Stimulated activated naive CD8-positive, alpha-beta T cell treated with anti-CD3 and anti-CD28 coated beads, Interleukin-15, Interleukin-2, amounts not matched to agents 100 U/mL and 50 U/mL, for 24 hours (primary cell): Measurements from ENCODE around the gene PGM2.

Experiments
- ATAC-seq: fragments of 150-1000 bp; cut with Tn5 transposase; one replicate; pipeline ENCODE4 v1.10.0; 2021
- DNase-seq: peaks from one replicate; pipeline ENCODE4 v3.0.0; 2021

Gene PGM2

GRCh38 chr4:37862961-37863360, 36.5 kb downstream of the PGM2 start:
- no peak for ATAC-seq
- no peak for DNase-seq

- no peak for ATAC-seq
- no peak for DNase-seq
Measured at GRCh38 chr4:37864786-37865185, 38.3 kb downstream of the PGM2 start.

GRCh38 chr4:37865450-37865849, 39.0 kb downstream of the PGM2 start:
- DNase-seq (no peak), ATAC-seq (no peak)

GRCh38 chr4:37867102-37867501, 40.6 kb downstream of the PGM2 start:
- ATAC-seq (no peak), DNase-seq (no peak)

- ATAC-seq (no peak), DNase-seq (no peak)
Measured at GRCh38 chr4:37868238-37868637, 41.8 kb downstream of the PGM2 start.

- ATAC-seq (no peak), DNase-seq (no peak)
Measured at GRCh38 chr4:37872310-37872988, 46.0 kb downstream of the PGM2 start.

GRCh38 chr4:37873386-37873785, 46.9 kb downstream of the PGM2 start:
- DNase-seq (no peak), ATAC-seq (peak; percentile 81)

GRCh38 chr4:37876156-37876555, 49.7 kb downstream of the PGM2 start:
- no peak for ATAC-seq
- DNase-seq = no peak

- ATAC-seq (no peak), DNase-seq (no peak)
Measured at GRCh38 chr4:37879365-37879764, 52.9 kb downstream of the PGM2 start.

GRCh38 chr4:37881811-37882210, 55.3 kb downstream of the PGM2 start:
- ATAC-seq (no peak), DNase-seq (no peak)

GRCh38 chr4:37882665-37883296, 56.3 kb downstream of the PGM2 start:
- DNase-seq (no peak), ATAC-seq (no peak)

GRCh38 chr4:37884855-37885487, 58.5 kb downstream of the PGM2 start:
- no peak for DNase-seq
- ATAC-seq = peak; percentile 69

- ATAC-seq (no peak), DNase-seq (no peak)
Measured at GRCh38 chr4:37885496-37885895, 59.0 kb downstream of the PGM2 start.

- DNase-seq (peak; percentile 53), ATAC-seq (peak; percentile 12)
Measured at GRCh38 chr4:37889849-37890800, 63.6 kb downstream of the PGM2 start.

- peak; percentile 14 for ATAC-seq
Measured at GRCh38 chr4:37890801-37891259, 64.3 kb downstream of the PGM2 start, which contains the start of gene TBC1D1. Gene TBC1D1, plus strand, starts transcription at chr4:37891084. Its CDS starts 11,012 bp downstream, at chr4:37902096.

GRCh38 chr4:37891260-37892159, 65.0 kb downstream of the PGM2 start:
- ATAC-seq (peak; percentile 74), DNase-seq (peak; percentile 68)

More at GRCh38 chr4:37890801-37891259, 64.3 kb downstream of the PGM2 start, which contains the start of gene TBC1D1:
- DNase-seq = peak; percentile 64

GRCh38 chr4:37892641-37893040, 66.2 kb downstream of the PGM2 start:
- DNase-seq = peak; percentile 67

GRCh38 chr4:37893164-37893563, 66.7 kb downstream of the PGM2 start:
- ATAC-seq (no peak), DNase-seq (no peak)

More at GRCh38 chr4:37892641-37893040, 66.2 kb downstream of the PGM2 start:
- ATAC-seq = peak; percentile 68

GRCh38 chr4:37895271-37895670, 68.8 kb downstream of the PGM2 start:
- no peak for DNase-seq
- no peak for ATAC-seq

- DNase-seq (no peak), ATAC-seq (no peak)
Measured at GRCh38 chr4:37896206-37896860, 69.8 kb downstream of the PGM2 start.
